Ovary (tissue), 9 donors: ENCODE results near the gene TBC1D14. TPM values are rescaled to one million over a fixed set of nuclear protein-coding genes. Genes with fewer than 3 reads are reported as not detected.

Experiments
- DNase-seq, 5 donors: peaks; one replicate each; pipeline ENCODE4 v3.0.0-alpha.2; 2019 to 2020
- H3K27ac ChIP-seq, 2 donors: fragments of 200-600 bp; one replicate each; pipeline versions ENCODE4 v1.5.1 to v1.8.0; 2019 to 2022
- H3K27me3 ChIP-seq: fragments of 200-600 bp; one replicate; pipeline ENCODE4 v1.8.0; 2022
- H3K36me3 ChIP-seq: fragments of 200-600 bp; sonication (generic); one replicate; pipeline ENCODE4 v1.5.1; 2019
- H3K4me1 ChIP-seq: one replicate; pipeline ENCODE4 v1.8.1; 2013; ENCODE audit warnings: mild to moderate bottlenecking, moderate library complexity; ENCODE audit not compliant: insufficient read depth
- H3K4me3 ChIP-seq: fragments of 200-600 bp; sonication (generic); one replicate; pipeline ENCODE4 v1.5.1; 2017
- H3K9me3 ChIP-seq, 2 donors: fragments of 200-600 bp in 1 of 2; sonication (generic) in 1 of 2; one replicate each; pipeline versions ENCODE4 v1.5.1 to v1.8.1; 2013 to 2019; ENCODE audit warnings: mild to moderate bottlenecking in 1 of 2, moderate library complexity in 1 of 2
- EP300 ChIP-seq: sonication (generic); formaldehyde crosslinking; IDR thresholded peaks from one replicate; pipeline ENCODE4 v1.6.1; 2017; ENCODE audit warnings: antibody characterized with exemption
- POLR2A ChIP-seq: fragments of 450-650 bp; IDR thresholded peaks from one replicate; pipeline ENCODE4 v1.6.1; 2017; ENCODE audit warnings: antibody characterized with exemption, mild to moderate bottlenecking, moderate library complexity
- WGBS, 3 donors: extraction: QIAGEN DNeasy Blood & Tissue Kit in 1 of 3; methylation state at CpG; one replicate each; pipeline versions ENCODE4 v1.1.5 to v1.1.7; 2013 to 2017; 5-methylcytosine and 5-hydroxymethylcytosine counted together
- intact Hi-C, 4 donors: fragments of 100-400 bp; cut with DNase I; formaldehyde crosslinking; loops; one replicate each; pipeline versions ENCODE4 v1.11.0 to v1.15.1; 2022 to 2023
- polyA plus RNA-seq, 2 donors: library from polyadenylated mRNA; stranded (reverse); fragments of 200-250 nt in 1 of 2; fragments of 350-450 nt in 1 of 2; fragmentation: Illumina TruSeq in 1 of 2; extraction: RNeasy Lipid Tissue Mini Kit (QIAGEN cat#74804) in 1 of 2; gene quantifications; one replicate each; pipeline ENCODE4 v1.2.3, GENCODE V29; 2013 to 2014
- total RNA-seq, 7 donors: library from RNA; depleted of rRNA in 2 of 7; stranded (reverse); fragments of >200 nt in 2 of 7; fragmentation: NEBNext Ultra II Directional in 3 of 7; extraction: Animal tissue kit (Norgen Biotek cat#: 25700) in 3 of 7; gene quantifications; one replicate each; pipeline versions ENCODE4 v1.1.0 to v1.2.4, GENCODE V29; 2016 to 2023
- TF ChIP-seq, protein P1 (sequence below), 3 donors: fragments of 450-650 bp in 2 of 3; fragments of 200-600 bp in 1 of 3; IDR thresholded peaks; one replicate each; pipeline versions ENCODE4 v1.5.1 to v1.8.0; 2016 to 2022; ENCODE audit warnings: antibody characterized with exemption in 3 of 3, mild to moderate bottlenecking in 1 of 3
- donor health status: DM: no; HTN: no; CAD: no; lungs with moderate emphysema.
- donor health status: DM: no; HTN: no; CAD: no.
- donor health status: Bipolar disorder and iron deficiency.
- donor health status: DM: yes; HTN: yes; CAD: no.
- donor health status: DM: no; HTN: no; CAD: no.
- donor health status: DM: yes; HTN: yes; CAD: no.

The TBC1D14 gene
- total and polyA plus RNA-seq, 9 donors: 19.9 to 40.0 (median 34.4) TPM

DNA sequence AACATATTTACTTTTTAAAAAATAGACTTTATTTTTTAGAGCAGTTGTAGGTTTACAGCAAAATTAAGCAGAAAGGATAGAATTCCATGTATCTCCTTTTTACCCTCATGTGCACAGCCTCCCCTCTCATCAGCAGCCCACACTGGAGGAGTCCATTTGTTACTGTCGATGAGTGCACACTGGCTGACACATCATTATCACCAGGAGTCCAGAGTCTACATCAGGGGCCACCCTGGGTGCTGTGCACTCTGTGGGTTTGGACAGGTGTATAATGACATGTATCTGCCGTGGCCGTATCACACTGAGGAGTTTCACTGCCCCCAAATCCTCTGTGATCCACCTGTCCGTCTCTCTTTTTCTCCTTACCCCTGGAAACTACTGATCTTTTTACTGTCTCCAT lies 26.3 kb downstream of the TBC1D14 start:
- H3K27ac ChIP-seq: no peak overlapping the region
- H3K4me3 ChIP-seq: no peak overlapping the region
- WGBS, 3 donors: 66 to 96% (median 70%) methylated on average over 4 of the region's 4 CpGs
- intact Hi-C loops: no loop called here
- H3K36me3 ChIP-seq: no peaks in the 10 kb centered on the region
- no peak for DNase-seq
- TF ChIP-seq, protein P1, sequence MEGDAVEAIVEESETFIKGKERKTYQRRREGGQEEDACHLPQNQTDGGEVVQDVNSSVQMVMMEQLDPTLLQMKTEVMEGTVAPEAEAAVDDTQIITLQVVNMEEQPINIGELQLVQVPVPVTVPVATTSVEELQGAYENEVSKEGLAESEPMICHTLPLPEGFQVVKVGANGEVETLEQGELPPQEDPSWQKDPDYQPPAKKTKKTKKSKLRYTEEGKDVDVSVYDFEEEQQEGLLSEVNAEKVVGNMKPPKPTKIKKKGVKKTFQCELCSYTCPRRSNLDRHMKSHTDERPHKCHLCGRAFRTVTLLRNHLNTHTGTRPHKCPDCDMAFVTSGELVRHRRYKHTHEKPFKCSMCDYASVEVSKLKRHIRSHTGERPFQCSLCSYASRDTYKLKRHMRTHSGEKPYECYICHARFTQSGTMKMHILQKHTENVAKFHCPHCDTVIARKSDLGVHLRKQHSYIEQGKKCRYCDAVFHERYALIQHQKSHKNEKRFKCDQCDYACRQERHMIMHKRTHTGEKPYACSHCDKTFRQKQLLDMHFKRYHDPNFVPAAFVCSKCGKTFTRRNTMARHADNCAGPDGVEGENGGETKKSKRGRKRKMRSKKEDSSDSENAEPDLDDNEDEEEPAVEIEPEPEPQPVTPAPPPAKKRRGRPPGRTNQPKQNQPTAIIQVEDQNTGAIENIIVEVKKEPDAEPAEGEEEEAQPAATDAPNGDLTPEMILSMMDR (IDR thresholded peaks at IDR 0.05): no peak
- TF ChIP-seq EP300 (no peak), POLR2A (no peak)
- no peaks in the 10 kb centered on the region for H3K9me3 ChIP-seq
- H3K27me3 ChIP-seq: no peaks in the 10 kb centered on the region
- H3K4me1 ChIP-seq: no peaks in the 10 kb centered on the region

DNA sequence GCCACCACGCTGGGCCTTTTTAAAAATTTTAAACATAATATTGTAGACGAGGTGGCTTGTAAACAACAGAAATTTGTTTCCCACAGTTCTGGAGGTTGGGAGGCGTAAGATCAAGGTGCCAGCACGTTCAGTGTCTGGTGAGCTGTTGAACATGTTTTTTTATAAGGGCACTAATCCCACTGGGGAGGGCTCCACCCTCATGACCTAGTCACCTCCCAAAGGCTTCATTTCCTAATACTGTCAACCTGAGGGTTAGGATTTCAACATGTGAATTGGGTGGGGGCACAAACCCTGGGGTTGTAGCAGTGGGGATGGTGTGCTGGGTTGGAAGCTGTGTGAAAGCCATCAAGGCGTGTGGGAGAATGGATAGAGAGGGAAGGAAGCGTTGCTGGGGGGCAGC lies 27.6 kb downstream of the TBC1D14 start:
- H3K4me1 ChIP-seq: peaks cover 4% of the 10 kb centered on the region
- no peak for DNase-seq
- no peak for TF ChIP-seq EP300
- TF ChIP-seq, protein P1 (IDR thresholded peaks at IDR 0.05): no peak
- no peak for TF ChIP-seq POLR2A
- H3K4me3 ChIP-seq: no peak overlapping the region
- intact Hi-C loops: no loop called here
- 73 to 96% (median 76%) methylated on average over 6 of the region's 6 CpGs for WGBS, 3 donors
- no peaks in the 10 kb centered on the region for H3K27me3 ChIP-seq
- H3K27ac ChIP-seq: no peak overlapping the region
- no peaks in the 10 kb centered on the region for H3K36me3 ChIP-seq
- H3K9me3 ChIP-seq: no peaks in the 10 kb centered on the region

DNA sequence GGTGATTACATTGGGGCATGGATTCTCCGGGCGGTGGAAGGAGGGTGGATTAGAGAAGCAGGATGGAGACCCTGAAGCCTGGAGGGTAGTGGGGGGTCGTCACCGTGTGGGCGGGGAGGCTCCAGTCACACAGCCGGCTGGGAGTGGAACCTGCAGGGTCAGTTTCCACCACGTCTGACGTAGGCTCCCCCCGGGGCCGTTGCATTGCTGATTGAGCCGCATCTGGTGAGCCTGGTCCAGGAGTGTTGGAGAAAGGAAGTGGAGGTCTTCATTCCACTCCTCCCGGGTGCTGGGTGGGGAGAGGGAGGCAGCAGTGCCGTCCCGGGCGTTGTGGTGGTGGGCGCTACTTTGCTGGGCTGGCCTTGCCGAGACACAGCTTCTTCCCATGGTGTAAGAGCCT lies 28.1 kb downstream of the TBC1D14 start:
- H3K4me1 ChIP-seq: peaks cover 4% of the 10 kb centered on the region

DNA sequence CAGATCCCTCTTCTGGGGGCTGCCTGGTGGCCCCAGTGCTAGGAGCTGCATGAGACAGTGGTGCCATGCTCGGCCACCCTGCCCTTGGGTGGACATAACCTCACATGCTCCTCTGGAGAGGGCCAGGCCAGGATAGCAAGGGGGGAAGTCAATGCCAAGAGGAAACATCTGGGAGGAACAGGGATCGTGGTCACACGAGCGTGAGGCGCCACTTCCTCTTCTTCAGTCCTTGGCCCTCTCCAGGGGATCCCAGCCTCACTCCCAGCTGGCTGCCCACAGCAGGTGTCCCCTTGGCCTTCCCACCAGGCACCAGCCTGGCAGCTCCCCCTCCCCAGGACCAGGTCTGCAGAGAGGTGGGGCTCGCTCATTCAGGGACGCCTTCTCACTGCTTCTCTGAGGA lies 28.6 kb downstream of the TBC1D14 start:
- H3K4me3 ChIP-seq: no peak overlapping the region
- no peaks in the 10 kb centered on the region for H3K9me3 ChIP-seq
- intact Hi-C loops: no loop called here
- no peak for DNase-seq
- no peaks in the 10 kb centered on the region for H3K27me3 ChIP-seq
- TF ChIP-seq EP300: no peak
- TF ChIP-seq, protein P1 (IDR thresholded peaks at IDR 0.05): no peak
- no peak for TF ChIP-seq POLR2A
- peaks cover 9% of the 10 kb centered on the region for H3K4me1 ChIP-seq
- H3K27ac ChIP-seq: no peak overlapping the region
- WGBS, 3 donors: 77 to 83% (median 79%) methylated on average over 7 of the region's 7 CpGs
- H3K36me3 ChIP-seq: no peaks in the 10 kb centered on the region

More for the DNA sequence above, 28.1 kb downstream of the TBC1D14 start:
- H3K36me3 ChIP-seq: no peaks in the 10 kb centered on the region
- no peaks in the 10 kb centered on the region for H3K27me3 ChIP-seq
- H3K4me3 ChIP-seq: no peak overlapping the region
- TF ChIP-seq, protein P1 (IDR thresholded peaks at IDR 0.05): no peak
- no peak overlapping the region for H3K27ac ChIP-seq
- WGBS, 3 donors: 77 to 87% (median 83%) methylated on average over 17 of the region's 17 CpGs
- no peak for DNase-seq
- no peaks in the 10 kb centered on the region for H3K9me3 ChIP-seq
- intact Hi-C loops: no loop called here
